Stomach (tissue), 4 donors: ENCODE measurements around the gene NELFB.

Experiments used
- CTCF ChIP-seq, 7 experiments: fragments of 450-650 bp in 4 of 7; fragments of 200-600 bp in 3 of 7; sonication (generic) in 3 of 7; IDR thresholded peaks; one replicate each; pipeline ENCODE4 v1.5.1; 2016 to 2019; ENCODE audit warnings: antibody characterized with exemption in 7 of 7, control low read depth in 2 of 7, mild to moderate bottlenecking in 1 of 7
- EP300 ChIP-seq: sonication (generic); formaldehyde crosslinking; IDR thresholded peaks from one replicate; pipeline ENCODE4 v1.6.1; 2017; ENCODE audit warnings: antibody characterized with exemption
- POLR2A ChIP-seq, 4 donors: fragments of 450-650 bp; IDR thresholded peaks; one replicate each; pipeline ENCODE4 v1.6.1; 2016; ENCODE audit warnings: antibody characterized with exemption in 4 of 4, control low read depth in 2 of 4, mild to moderate bottlenecking in 1 of 4, moderate library complexity in 1 of 4
- POLR2AphosphoS5 ChIP-seq, 3 donors: sonication (generic); formaldehyde crosslinking; IDR thresholded peaks; one replicate each; pipeline ENCODE4 v1.6.1; 2016; ENCODE audit warnings: antibody characterized with exemption in 3 of 3

- TF ChIP-seq POLR2AphosphoS5 (IDR thresholded peaks at IDR 0.05): no peak
- TF ChIP-seq CTCF (IDR thresholded peaks at IDR 0.05): no peak
- TF ChIP-seq POLR2A (IDR thresholded peaks at IDR 0.05): no peak
- TF ChIP-seq EP300: no peak
Measured at GRCh38 chr9:137319739-137320551, 64.8 kb downstream of the NELFB start.
